ENCODE measurements around the gene MBNL2.

DNA sequence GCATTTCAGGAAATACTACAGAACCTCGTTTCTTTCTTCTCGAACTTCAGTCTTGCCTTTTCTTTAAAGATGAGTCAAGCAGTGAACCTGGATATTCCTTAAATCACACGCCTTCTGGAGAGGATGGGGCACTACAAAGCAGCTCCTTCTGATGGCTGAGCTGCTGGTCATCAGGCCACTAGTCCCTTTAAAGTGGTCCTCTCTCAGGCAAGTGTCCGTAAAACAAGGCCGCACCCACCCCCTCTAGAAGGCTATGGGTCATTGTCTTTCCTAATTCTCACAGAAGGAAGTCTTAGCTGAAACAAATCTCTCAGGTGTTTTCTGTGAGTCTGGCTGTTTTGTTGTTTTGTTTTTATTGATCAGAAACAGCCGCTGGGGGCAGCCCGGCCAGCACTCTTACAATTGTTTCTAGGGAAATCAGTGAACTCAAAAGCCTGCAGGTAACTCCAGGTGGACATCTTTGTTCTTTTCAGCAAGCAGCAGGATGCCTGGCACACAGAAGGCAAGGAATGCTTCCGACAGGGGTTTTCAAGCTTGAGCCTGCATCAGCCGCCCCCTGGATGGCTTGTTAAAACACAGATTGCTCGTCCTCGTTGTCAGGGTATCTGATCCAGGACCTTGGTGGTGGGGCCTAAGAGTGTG is 45.4 kb downstream of the MBNL2 start:
- TF ChIP-seq POLR2A (IDR thresholded peaks at IDR 0.05; ENCODE audit: low read depth, low read length) (no peak), POLR2AphosphoS5 (IDR thresholded peaks at IDR 0.05; ENCODE audit: low read depth, low read length) (no peak), TAF1 (IDR thresholded peaks at IDR 0.05; ENCODE audit: borderline replicate concordance, low read depth, low read length) (no peak)
